Activated CD4-positive, CD25-positive, alpha-beta regulatory T cell treated with anti-CD3 and anti-CD28 coated beads, Interleukin-2, amount 50 U/mL, for 16 hours (primary cell): ENCODE results near the gene DHRS12.

Experiments used
- DNase-seq: peaks from one replicate; pipeline ENCODE4 v3.0.0-alpha.2; 2020; ENCODE audit warnings: low read depth, low spot score

DHRS12 gene

GRCh38 chr13:51803422-51804294 lies at the start of gene DHRS12:
DHRS12 (minus strand) TSS chr13:51804163; CDS start chr13:51799659, 4,504 bp downstream.
- DNase-seq = peak; percentile 64

- DNase-seq = no peak
Measured at GRCh38 chr13:51849145-51850101, 45.5 kb upstream of the DHRS12 start.

- DNase-seq = no peak
Measured at GRCh38 chr13:51848674-51849073, 44.7 kb upstream of the DHRS12 start.

GRCh38 chr13:51846756-51847155 lies 42.8 kb upstream of the DHRS12 start:
- no peak for DNase-seq

GRCh38 chr13:51845574-51846318 lies 41.8 kb upstream of the DHRS12 start:
- no peak for DNase-seq

- DNase-seq = no peak
Measured at GRCh38 chr13:51844862-51845573, 41.1 kb upstream of the DHRS12 start, which contains the start of gene TMEM272. TMEM272 (minus strand) TSS chr13:51845177; CDS start chr13:51838530, 6,647 bp downstream.

- DNase-seq = no peak
Measured at GRCh38 chr13:51843529-51843928, 39.6 kb upstream of the DHRS12 start.

- DNase-seq = no peak
Measured at GRCh38 chr13:51841732-51842131, 37.8 kb upstream of the DHRS12 start.

- DNase-seq = no peak
Measured at GRCh38 chr13:51840917-51841316, 37.0 kb upstream of the DHRS12 start.

- no peak for DNase-seq
Measured at GRCh38 chr13:51839711-51840540, 36.0 kb upstream of the DHRS12 start.

- no peak for DNase-seq
Measured at GRCh38 chr13:51838240-51838846, 34.4 kb upstream of the DHRS12 start.

GRCh38 chr13:51837016-51837415 lies 33.1 kb upstream of the DHRS12 start:
- no peak for DNase-seq

GRCh38 chr13:51834581-51835171 lies 30.7 kb upstream of the DHRS12 start:
- DNase-seq = no peak

- no peak for DNase-seq
Measured at GRCh38 chr13:51833980-51834379, 30.0 kb upstream of the DHRS12 start.

GRCh38 chr13:51832471-51833152 lies 28.6 kb upstream of the DHRS12 start:
- DNase-seq = no peak

- no peak for DNase-seq
Measured at GRCh38 chr13:51831519-51831918, 27.6 kb upstream of the DHRS12 start.

- no peak for DNase-seq
Measured at GRCh38 chr13:51829568-51829899, 25.6 kb upstream of the DHRS12 start.

GRCh38 chr13:51828730-51829567 lies 25.0 kb upstream of the DHRS12 start:
- no peak for DNase-seq
